HL-60 (cell line): Measurements from ENCODE around the gene RNASE4.
A peak's percentile ranks its signal among the peaks of the same experiment; 100 is the strongest.

Experiments
- DNase-seq, 2 experiments: peaks; one replicate each; pipeline ENCODE4 v3.0.0-alpha.2; 2010 to 2020; ENCODE audit warnings: low read depth in 1 of 2, low spot score in 1 of 2
- H3K27ac ChIP-seq: fragments of 250-450 bp; sonication (Bioruptor Pico); replicated peaks from 2 replicates; pipeline ENCODE4 v1.5.1; 2020; ENCODE audit warnings: mild to moderate bottlenecking, moderate library complexity
- H3K27me3 ChIP-seq: fragments of 250-450 bp; sonication (Bioruptor Pico); 2 replicates; pipeline ENCODE4 v1.5.1; 2021; ENCODE audit warnings: mild to moderate bottlenecking, moderate library complexity; ENCODE audit not compliant: insufficient read depth, poor library complexity, severe bottlenecking
- H3K4me3 ChIP-seq: replicated peaks from 2 replicates; pipeline ENCODE4 v1.5.1; 2011; ENCODE audit warnings: mild to moderate bottlenecking, control low read depth, low read length; ENCODE audit not compliant: insufficient read depth
- GABPA ChIP-seq: IDR thresholded peaks from 2 replicates; pipeline ENCODE4 v1.6.1; 2012; ENCODE audit warnings: low read depth
- POLR2AphosphoS5 ChIP-seq: IDR thresholded peaks from 2 replicates; pipeline ENCODE4 v1.6.1; 2012; ENCODE audit warnings: low read depth
- REST ChIP-seq: IDR thresholded peaks from 2 replicates; pipeline ENCODE4 v1.6.1; 2012; ENCODE audit warnings: low read depth; ENCODE audit not compliant: insufficient replicate concordance
- SPI1 ChIP-seq: IDR thresholded peaks from 2 replicates; pipeline ENCODE4 v1.6.1; 2012; ENCODE audit warnings: low read depth, mild to moderate bottlenecking, borderline replicate concordance
- TF ChIP-seq, protein P1 (sequence below): IDR thresholded peaks from one replicate; pipeline ENCODE4 v1.5.1; 2011; ENCODE audit warnings: low read length, control low read depth, inconsistent platforms; ENCODE audit not compliant: insufficient read depth

RNASE4 gene

GRCh38 chr14:20680363-20680762 lies 4.0 kb upstream of the RNASE4 start:
- H3K27me3 ChIP-seq, result no peaks in the 10 kb centered on the region
- no peak for DNase-seq
- no peak overlapping the region for H3K27ac ChIP-seq
- TF ChIP-seq GABPA (no peak), REST (no peak), POLR2AphosphoS5 (no peak)
- H3K4me3 ChIP-seq, result peak overlapping the region; percentile 93; the same call in 1 of the 2 replicates

DNA sequence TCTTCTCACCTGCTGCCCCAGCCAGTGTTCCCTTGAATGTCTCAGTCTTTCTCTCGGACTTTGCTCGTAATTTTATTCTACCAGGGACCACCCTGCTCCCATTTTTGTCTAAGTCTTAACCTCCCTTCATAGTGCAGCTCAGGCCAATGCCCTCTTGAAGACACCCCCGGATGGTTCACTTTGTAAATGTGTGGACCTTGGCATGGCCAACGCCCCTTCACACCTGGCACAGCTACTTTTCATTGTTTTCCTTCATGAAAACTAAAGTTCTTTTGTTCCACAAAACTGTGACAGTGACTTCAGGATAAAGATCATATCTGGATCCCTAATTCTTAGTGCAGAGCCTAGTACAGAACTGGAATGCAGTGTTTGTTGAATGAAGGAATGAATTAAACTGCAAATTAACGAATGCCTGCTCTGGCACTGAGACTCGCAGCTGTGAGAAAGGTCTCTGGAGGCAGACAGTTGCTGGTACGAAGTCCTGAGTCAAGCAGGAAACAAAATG lies 3.5 kb upstream of the RNASE4 start:
- Histone ChIP-seq H3K4me3 (peak overlapping the region; percentile 93), H3K27ac (no peak overlapping the region), H3K27me3 (no peaks in the 10 kb centered on the region)
- TF ChIP-seq REST, result no peak
- TF ChIP-seq GABPA, result no peak
- TF ChIP-seq, protein P1, sequence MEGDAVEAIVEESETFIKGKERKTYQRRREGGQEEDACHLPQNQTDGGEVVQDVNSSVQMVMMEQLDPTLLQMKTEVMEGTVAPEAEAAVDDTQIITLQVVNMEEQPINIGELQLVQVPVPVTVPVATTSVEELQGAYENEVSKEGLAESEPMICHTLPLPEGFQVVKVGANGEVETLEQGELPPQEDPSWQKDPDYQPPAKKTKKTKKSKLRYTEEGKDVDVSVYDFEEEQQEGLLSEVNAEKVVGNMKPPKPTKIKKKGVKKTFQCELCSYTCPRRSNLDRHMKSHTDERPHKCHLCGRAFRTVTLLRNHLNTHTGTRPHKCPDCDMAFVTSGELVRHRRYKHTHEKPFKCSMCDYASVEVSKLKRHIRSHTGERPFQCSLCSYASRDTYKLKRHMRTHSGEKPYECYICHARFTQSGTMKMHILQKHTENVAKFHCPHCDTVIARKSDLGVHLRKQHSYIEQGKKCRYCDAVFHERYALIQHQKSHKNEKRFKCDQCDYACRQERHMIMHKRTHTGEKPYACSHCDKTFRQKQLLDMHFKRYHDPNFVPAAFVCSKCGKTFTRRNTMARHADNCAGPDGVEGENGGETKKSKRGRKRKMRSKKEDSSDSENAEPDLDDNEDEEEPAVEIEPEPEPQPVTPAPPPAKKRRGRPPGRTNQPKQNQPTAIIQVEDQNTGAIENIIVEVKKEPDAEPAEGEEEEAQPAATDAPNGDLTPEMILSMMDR, result no peak
- TF ChIP-seq POLR2AphosphoS5, result no peak
- TF ChIP-seq SPI1, result no peak
- DNase-seq, result peak in 1 of 2 experiments; percentile 66

- TF ChIP-seq, protein P1, result no peak
- TF ChIP-seq GABPA (no peak), REST (no peak), SPI1 (no peak), POLR2AphosphoS5 (no peak)
- no peak overlapping the region for H3K27ac ChIP-seq
- H3K27me3 ChIP-seq, result no peaks in the 10 kb centered on the region
- DNase-seq, result peak; percentile 63 to 83
- H3K4me3 ChIP-seq, result peak overlapping the region; percentile 93
Measured at GRCh38 chr14:20681348-20682126, 2.8 kb upstream of the RNASE4 start.
